Activated gamma-delta T cell (primary cell): ENCODE results near the gene CFAP210.
"Not testable (repeated sequence)": the region's sequence is repeated elsewhere in the genome, so short reads cannot be mapped to it uniquely, and the experiment has no call there.

ENCODE experiments used
- DNase-seq: peaks from one replicate; lab custom pipeline; 2025; lab: John Stamatoyannopoulos, UW

Gene CFAP210

DNA sequence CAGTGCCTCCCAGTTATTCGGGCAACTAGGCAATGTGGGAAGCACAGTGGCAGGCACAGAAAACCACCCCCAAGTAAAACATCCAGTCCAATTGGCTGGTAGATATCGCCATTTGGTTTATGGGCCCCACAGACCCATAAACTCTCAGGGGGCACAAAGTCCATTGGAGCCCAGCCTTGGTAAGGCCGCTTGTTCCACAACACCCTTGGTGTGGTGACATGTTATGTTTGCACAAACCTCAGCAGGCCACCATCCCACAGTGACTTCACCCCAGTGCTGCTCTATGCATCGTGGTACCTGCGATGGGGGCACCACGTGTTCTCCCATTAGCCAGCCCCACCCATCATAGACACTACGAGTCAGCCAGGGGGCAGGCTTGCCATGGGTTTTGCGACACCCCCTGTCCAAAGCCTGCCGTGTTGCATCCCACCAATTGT lies 18.6 kb upstream of the CFAP210 start:
- no peak for DNase-seq

DNA sequence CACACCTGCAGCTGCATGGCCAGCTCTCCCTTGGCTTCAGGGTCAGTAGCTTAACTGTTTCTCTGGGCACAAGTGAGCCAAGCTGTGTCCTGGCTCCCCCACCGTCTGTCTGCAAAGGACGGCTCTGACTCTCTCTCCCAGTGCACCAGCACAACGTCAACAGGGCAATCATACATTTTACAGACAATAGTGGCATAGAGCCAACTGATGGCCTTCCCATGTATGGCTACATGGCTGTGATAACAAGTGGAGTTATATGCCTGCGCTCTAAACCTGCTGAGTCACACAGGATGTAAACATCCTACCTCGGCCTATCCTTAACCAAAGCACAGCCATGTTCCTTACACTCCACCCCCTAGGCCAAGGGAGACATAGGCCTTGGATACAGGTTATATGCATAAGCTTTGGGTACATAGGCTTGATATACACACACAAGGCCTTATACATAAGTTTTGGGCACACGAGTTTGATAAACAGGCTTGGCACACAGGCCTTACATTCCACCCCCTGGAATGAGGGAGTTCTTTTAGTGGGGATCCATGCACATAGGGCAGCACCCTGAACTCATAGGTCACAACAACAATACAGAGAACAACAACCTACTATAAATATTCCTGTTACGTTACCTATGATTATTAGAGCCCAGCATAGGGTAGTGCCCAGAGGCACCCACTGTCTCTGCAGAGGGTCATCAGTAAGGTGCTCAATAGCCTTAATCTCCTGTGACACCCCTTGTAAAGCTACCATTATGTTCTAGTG lies 17.7 kb upstream of the CFAP210 start:
- DNase-seq: no peak

DNA sequence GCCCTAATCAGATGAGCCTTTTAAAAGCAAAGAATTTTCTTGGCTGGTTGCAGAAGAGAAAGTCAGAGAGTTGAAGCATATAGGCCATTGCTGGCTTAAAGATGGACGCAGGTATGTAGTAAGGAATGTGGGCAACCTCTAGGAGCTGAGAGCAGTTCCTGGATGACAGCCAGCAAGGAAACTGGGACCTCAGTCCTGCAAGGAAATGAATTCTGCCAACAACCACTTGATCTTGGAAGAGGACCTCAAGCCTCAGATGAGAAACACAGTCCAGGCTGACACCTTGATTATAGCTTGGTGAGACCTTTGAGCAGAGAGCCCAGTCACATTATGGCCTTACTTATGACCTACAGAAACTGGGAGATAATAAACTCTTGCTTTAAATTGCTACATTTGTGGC lies 15.8 kb upstream of the CFAP210 start:
- DNase-seq: no peak

DNA sequence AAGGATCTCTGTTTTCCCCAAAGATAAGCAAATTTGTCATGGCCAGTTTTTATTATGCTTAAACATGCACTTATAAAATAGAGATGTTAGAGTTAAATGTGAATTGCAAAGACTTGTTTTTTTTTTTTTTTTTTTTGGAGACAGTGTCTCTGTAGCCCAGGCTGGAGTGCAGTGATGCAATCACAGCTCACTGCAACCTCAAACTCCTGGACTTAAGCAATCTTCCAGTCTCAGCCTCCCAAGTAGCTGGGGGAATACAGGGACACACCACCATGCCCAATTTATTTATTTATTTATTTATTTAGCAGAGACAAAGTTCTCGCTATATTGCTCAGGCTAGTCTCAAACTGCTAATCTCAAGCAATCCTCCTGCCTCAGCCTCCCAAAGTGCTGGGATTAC lies 15.1 kb upstream of the CFAP210 start:
- DNase-seq: no peak

DNA sequence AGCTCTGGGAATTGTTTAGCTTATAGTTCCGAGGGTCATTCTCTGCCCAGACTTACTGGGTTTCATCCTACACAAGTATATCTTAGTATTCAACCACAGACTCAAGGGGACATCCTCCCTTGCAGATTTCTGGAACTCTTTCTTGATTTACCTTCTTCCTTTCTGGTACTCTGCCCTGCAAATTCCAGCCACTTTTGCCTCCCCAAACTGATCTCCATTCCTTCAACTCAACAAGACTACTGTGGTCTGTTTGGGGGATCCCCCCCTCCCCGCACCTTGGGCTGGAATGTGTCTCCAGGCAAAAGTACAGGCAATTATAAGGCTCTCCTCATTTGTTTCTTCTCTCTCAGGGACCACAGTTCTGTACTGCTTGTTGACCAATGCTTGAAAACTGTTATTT lies 13.4 kb upstream of the CFAP210 start:
- DNase-seq: no peak

DNA sequence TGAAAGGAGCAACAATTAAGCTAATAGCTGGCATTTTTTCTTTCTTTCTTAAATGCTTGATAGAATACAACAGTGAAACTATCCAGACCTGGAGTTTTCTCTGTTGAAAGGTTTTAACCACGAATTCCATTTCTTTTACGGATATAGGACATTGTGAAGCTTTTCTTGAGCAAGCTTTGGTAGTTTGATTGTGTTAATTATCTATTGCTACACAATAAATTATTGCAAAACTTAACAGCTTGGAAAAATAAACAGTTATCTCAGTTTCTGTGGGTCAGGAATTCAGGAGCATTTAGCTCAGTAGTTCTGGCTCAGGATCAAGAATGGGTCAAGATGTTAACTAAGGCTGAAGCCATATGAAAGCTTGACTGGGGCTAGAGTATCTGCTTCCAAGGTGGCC lies 11.7 kb upstream of the CFAP210 start:
- no peak for DNase-seq

DNA sequence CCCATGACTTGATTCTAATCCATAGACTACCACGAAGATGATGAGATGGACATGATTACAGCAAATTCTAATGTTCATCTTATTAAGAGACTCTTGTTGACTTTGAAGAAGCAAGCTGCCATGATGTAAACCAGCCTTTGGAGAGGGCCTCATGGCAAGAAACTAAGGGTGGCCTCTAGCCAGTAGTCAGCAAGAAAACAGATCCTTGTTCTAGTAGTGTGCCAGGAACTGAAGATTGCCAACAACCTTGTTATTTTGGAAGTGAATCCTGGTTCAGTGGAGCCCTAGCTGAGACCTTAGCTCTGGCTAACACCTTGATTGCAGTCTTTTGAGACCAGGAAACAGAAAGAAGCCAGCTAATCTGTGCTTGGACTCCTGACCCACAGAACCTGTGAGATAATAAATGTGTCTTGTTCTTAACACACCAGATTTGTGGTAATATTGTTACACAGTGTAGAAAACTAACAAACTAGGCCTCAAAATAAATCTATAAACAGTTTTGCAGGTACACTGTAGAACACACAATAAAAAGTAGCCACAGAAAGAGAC lies 10.0 kb upstream of the CFAP210 start:
- DNase-seq: no peak

DNA sequence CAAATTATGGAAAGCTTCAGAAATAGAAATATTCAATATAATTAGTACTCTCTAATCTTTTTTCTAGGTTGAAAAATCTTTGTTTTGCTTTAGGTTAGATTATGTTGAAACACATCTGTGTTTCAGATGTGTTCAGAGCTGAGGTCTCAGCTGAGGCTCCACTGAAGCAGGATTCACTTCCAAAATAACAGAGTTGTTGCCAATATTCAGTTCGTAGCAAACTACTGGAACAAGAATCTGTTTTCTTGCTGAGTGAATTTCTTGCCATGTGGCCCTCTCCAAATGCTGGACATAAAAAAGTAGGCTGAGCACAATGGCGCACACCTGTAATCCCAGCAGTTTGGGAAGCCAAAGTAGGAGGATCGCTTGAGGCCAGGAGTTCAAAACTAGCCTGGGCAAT lies 8.8 kb upstream of the CFAP210 start:
- no peak for DNase-seq

DNA sequence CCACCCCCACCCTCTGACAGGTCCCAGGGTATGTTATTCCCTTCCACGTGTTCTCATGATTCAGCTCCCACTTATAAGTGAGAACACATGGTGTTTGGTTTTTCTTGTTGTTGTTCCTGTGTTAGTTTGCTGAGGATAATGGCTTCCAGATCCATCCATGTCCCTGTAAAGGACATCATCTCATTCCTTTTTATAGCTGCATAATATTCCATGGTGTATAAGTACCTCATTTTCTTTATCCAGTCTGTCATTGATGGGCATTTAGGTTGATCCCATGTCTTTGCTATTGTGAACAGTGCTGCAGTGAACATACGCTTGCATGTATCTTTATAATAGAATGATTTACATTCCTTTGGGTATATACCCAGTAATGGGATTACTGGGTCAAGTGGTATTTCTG lies 5.0 kb upstream of the CFAP210 start:
- not testable (repeated sequence) for DNase-seq

DNA sequence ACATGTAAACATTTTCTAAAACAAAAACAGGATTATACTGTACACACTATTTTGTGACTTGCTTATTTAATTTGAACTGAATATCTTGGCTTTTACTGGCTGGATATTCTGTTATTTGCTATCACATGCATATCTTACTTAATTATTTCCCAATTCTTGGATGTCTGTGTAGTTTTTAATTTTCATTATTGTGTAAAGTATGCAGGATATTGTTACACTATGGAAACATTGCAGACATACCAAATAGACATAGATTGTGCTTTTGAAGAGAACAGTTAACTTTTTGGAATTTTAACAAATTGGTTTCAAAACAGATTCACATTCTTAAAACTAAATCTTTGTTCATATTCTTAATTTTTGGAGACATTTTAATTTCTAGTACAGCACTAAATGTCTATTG lies 2.2 kb upstream of the CFAP210 start:
- DNase-seq: no peak

DNA sequence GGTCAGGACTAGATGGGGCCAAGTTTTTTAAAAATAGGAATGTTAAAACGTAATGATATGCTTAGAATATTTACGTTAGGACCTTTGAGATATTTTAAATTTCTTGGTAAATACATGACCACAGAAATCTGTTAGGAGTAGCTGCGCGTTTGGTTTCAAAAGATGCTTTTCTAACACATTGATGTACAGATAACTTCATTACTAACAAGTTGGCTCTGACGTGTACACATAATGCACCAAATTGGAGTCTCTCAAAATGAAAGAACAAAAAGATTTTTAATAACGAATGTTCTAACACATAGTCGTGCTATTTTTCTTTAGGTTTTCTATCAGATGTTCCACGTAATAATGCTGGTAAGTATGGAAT lies 672 bp upstream of the CFAP210 start:
- DNase-seq: no peak

DNA sequence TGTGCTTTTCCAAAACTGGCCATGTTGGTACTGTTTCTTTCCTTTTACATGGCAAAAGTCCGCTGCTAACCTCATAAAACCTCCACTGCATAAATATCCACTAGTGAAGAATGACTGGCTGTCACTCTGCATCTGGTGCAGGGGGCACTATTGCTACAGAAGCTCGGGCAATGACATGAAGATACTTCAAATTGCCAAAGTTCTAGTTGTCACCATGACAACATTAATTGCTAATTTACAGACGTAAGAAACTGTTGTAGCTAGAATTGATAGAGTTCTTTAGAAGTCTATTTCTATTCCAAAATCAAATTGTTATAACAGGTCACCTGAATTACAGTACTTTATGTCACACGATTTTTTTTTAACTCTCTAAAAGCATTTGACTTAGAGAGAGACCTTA lies 845 bp downstream of the CFAP210 start:
- DNase-seq: no peak

DNA sequence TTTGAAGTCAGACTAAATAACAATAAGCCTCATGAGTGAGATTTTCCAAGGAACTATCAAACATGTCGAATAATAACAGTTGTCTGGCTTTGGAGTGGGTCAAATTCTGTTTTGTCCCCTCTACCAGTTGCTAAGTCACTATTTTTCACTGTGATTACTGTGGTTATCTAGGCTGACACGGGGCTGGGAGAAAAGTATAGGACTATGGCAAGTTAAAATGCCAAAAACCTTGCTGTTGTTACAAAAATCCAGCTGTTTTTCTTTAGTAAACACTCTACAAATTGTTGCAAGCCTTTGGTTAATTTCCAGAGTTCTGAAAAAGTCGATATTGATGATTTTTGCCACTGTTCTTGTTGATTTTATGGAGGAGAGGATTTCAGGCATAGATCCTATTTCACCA lies 1.5 kb downstream of the CFAP210 start:
- no peak for DNase-seq

DNA sequence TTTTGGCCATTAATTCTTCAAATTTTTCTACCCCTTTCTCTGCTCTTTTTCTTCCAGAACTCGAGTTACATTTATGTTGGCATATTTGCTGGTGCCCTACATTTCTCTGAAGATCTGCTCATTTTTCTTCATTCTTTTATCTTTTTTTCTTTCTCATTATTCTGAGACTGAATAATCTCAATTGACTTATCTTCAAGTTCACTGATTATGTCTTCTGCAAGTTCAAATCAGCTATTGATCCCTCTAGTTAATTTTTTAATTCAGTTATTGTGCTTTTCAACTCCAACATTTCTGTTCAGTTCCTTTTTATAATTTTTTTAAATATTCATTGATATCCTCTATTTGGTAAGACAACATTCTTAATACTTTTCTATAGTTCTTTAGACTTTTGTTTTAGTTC lies 3.2 kb downstream of the CFAP210 start:
- no peak for DNase-seq

DNA sequence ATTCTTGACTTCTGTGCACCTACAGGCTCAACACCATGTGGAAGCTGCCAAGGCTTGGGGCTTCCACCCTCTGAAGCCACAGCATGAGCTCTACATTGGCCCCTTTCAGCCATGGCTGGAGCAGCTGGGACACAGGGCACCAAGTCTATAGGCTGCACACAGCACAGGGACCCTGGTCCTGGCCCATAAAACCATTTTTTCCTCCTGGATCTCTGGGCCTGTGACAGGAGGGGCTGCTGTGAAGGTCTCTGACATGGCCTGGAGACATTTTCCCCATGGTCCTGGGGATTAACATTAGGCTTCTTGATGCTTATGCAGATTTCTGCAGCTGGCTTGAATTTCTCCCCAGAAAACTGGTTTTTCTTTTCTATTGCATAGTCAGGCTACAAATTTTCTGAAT lies 6.3 kb downstream of the CFAP210 start:
- not testable (repeated sequence) for DNase-seq

DNA sequence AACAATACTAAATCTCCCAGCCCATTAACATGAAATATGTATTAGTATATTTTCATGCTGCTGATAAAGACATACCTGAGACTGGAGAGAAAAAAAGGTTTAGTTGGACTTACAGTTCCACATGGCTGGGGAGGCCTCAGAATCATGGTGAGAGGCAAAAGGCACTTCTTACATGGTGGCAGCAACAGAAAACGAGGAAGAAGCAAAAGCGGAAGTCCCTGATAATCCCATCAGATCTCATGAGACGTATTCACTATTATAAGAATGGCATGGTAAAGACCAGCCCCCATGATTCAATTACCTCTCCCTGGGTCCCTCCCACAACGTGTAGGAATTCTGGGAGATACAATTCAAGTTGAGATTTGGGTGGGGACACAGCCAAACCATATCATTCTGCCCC lies 7.4 kb downstream of the CFAP210 start:
- DNase-seq: not testable (repeated sequence)

DNA sequence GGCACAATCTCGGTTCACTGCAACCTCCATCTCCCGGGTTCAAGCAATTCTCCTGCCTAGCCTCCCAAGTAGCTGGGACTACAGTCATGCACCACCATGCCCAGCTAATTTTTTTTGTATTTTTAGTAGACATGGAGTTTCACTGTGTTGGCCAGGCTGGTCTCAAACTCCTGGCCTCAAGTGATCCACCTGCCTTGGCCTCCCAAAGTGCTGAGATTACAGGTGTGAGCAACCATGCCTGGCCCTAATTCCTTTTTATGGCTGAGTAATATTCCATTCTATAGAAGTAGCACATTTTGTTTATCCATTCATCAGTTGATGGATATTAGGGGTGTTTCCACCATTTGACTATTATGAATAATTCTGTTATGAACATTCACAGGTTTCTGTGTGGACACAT lies 9.5 kb downstream of the CFAP210 start:
- DNase-seq: not testable (repeated sequence)

DNA sequence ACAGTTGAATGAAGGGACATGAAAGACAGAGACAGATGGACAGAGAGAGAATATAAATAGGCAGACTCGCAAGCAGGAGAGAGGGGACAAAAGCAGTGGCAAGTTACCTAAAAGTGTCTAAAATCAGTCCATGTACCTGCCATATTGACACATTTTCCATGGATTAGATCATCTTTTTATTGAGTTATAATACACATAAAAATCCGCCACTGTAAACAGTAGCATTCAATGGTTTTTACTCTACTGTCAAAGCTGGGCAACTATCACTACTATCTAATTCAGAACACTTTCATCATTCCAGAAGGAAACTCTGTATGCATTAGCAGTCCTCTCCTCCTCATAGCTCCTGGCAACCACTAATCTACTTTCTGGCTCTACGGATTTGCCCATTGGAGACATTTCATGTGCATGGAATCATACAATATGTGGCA lies 10.1 kb downstream of the CFAP210 start:
- DNase-seq: no peak

DNA sequence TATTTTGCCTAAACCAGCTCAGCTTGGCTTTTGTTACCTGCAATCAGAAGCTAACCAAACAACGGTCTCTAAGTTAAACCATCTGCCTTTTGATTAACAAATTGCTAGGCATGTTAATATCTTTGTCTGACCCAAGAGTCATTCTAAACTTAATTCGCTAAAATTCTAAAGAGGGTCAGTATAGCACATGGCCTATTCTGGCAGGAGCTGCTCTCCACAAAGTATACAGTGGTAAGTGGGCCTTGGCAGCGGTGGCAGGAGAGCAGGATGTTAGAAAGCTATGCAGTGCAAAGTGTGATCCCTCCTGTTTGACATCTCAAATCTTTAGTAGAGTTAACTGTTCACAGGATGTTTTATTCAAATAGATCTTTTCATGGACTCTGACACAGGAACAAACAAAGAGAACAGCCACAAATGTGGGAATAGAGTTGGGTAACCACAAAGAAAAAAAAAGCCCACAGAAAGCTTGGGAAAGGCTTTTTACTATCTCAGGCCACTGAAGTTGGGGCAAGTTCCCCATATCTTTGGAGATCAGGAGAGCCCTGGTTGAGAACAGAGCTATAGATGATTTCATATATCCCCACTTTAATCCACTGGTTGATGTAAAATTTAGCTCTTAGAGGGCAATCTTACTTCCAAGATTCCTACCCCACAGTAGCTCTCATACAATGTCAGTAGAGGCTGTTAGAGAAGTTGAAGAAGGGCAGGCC lies 10.6 kb downstream of the CFAP210 start:
- no peak for DNase-seq

DNA sequence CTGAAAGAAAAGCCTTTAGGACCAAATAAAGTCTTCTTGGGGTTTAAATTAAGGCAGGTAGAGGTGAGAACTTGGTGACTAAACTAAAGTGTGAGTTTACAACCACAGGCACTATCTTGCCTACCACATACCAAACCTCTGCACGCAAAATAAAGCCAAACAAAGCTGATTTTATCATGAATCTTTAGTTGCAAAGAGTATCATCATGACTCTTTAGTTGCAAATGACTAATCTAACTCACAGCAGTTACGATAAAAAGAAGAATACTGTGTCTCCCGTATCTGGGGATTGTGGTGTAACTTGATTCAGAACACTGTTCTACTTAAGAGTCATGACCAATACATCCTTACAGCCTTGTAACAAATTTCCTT lies 11.2 kb downstream of the CFAP210 start:
- no peak for DNase-seq

DNA sequence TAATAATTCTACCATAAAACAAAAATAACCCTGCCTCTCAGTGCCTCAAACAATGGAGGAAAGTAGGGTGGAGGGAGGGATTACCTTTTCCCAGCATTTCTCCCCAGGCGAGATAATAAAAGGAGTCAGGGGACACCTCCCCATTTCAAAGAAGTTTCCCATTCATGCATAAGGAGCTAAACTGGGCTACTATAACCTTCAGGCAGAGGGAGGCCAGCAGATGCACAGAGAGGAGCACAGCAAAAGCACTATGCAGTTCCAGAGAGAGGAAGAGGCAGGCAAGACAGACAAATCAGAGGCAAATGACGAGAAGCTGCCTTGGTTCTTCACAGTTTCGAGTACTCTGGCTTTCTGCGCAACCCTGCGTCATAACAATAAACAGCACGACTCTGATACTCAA lies 17.4 kb downstream of the CFAP210 start:
- DNase-seq: no peak

DNA sequence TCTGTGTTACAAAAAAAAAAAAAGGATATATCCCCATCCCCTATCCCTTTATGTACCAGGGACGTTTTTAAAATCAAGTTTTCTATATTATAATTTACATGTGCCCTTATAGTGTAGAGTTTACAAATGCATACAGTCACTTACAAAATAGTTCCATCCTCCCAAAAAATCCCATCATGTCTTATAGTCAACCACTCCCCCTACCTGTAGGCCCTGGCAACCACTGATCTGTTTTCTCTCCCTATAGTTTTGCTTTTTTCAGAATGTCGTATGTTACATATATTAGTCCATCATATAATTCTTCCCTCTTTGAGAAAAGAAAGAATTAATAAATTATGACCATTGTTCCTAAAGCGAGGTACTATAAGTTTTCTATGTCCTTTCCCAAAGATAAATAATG lies 17.8 kb downstream of the CFAP210 start:
- DNase-seq: no peak

DNA sequence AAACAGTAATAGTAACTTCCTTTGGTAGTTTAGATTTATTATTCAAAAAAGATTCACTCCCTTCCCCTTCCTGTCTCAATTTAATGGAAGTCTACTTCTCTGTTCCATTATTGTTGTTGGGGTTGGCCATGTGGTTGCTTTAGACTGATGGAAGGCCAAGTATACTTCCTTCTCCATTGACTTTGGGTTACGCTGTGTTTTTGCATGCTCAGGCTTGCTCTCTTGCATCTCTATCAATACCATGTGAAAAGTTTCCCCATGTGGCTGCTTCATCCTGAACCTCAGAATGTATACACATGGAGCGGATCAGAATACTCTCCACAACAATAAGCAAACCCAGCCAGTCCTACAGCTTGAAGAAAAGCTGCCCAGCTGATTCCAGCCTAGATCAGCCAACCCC lies 20.3 kb downstream of the CFAP210 start:
- no peak for DNase-seq

DNA sequence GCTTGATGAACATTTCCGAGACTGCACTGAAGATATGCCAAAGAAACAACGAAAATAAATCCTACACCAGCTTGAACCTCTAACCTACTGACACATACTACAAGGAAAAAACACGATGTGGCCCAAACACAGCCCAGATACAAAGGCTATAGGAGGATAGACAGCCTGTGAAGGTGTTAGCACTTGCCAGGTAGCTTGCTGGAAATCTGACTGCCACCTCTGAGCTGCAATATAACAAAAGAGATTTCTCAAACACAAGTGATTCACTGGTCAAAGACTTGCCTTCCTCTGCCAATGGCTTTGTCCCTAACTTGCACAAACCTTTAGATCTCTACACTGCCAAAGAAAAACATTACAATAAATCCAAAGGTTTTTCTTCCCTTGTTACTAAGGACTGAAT lies 21.1 kb downstream of the CFAP210 start:
- DNase-seq: no peak
